LoVo (cell line): ENCODE data around the gene OTUD7B.

Experiments used
- DNase-seq: peaks from one replicate; pipeline ENCODE4 v3.0.0-alpha.2; 2016; ENCODE audit warnings: low spot score

OTUD7B gene

DNA sequence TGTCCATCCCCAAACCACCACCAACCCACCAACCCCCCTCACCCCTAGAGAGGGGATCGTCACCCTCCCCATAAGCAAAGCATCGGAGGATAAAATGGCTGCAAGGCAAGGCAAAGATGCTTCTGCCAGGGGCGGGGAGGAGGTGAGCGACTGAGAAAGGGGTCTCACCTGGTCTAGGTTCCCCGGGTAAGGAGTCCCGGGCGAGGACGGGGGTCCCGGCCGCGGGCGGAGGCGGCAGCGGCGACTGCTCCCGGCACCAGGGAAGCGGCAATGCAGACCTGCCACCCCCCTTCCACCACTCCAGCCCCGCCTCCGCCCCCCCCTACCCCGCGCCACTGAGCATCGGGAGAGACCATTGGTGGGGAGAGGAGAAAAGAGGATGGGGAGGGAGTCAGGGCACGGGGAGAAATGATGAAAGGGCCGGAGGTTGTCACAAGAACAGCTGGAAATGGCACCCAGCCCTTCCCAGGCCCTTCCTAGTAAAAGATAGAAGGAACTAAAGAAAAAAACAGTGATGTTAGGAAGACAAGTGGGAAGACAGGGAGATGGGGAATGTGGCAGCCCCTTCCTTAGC lies 92.9 kb downstream of the OTUD7B start, which contains the start of gene SV2A:
Gene SV2A (minus strand): TSS at position 274 of the 574 bp plus-strand sequence. CDS start 4,004 bp downstream, outside the sequence.
- DNase-seq = no peak

DNA sequence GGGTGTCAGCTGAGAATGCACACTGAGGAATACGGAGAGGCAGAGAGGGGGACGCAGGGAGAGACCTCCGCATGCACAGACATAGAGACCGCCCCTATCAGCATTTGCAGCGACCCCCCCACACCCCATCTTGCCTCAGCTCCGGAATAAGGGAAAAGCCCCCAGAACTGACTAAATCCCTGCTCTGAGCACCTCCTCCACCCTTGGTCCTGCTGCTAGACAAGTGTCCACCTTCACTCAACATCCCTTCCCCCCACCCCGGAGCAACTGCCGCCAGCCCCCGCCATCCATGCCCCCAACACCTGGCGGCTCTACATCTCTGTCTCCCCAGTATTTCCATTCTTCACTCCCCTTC lies 93.7 kb downstream of the OTUD7B start:
- no peak for DNase-seq

DNA sequence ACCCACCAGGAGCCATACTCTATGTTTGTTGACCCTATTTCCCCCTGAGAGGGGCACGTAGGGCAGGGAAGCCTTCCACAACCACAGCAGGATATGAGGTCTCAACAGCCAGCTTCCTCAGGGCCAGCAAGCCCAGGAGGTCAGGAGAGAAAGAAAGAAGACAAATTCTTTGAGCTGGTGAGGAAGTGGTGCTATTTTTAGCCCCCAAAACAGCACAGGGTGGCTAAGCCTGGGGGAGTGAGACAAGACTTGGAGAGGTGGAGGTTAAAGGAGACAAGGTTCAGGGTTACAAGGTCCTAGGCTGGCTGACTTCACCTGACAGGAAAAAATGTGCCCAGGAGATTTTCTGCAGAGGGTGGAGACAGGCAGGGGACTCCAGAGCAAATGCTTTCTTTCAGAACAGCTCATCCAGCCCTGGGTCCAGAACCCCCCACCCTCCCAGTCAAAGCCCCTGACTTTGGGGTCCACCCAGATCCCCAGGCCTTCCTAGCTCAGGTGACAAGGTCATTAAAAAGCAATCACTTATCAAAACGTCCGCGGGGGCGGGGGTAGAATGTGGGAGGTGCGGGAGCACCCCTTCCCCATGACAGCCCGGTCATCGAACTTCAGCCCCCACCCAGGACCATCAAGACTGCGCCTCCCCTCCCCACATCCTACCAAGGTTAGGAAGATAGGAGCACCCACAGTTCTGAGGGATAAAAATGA lies 94.2 kb downstream of the OTUD7B start:
- DNase-seq = no peak

DNA sequence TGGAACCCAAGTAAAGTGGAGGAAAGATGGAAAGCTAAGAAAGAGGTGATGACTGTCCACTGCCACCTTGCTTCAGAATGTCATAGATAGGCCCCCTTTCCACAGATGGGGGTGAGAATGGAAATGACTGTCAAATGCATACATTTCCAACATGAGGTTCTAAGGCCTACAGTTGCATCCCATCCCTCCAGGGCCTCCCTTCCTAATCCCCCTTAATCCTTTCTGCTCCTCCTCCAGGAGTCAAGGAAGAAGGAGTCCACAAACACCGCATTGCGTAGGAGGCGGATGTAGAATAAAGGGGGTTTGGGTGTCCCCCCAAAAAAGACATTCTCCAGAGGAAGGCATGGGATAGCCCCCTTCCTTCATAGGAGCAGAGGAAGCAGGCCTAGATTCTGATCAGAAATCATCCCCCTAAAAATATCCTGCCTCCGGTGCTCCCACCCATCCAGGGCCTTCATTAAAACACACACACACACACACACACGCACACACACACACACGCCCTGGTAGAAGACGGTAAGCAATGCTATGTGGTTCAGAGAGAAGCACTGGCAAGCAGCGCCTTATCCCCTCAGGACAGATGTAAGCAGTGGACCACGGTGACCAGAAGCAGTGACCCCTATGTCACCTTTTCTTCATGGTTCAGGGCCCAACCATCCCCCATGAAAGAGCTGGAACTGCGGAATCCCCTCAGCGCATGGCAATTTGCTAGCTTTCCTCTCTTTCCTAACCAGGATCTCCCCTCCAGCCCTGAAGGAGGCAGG lies 94.9 kb downstream of the OTUD7B start:
- no peak for DNase-seq

DNA sequence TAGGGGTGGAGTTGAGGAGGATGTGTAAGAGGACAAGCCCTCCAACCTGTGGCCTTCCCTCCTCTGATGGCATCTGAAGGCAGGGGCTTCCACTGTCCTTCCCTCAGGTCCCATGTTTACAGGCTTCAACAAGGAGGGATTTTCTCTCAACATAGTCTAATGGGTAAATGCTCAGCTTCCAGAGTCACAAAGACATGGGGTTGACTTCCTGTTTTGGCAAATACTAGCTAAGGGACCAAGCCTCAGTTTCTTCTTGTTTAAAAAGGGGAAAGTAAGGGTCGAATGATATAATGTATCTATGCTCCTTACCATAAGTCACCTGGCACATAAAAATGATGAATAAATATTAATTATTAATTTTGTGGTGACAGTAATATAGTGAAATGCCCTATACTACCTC lies 96.0 kb downstream of the OTUD7B start:
- DNase-seq = no peak

DNA sequence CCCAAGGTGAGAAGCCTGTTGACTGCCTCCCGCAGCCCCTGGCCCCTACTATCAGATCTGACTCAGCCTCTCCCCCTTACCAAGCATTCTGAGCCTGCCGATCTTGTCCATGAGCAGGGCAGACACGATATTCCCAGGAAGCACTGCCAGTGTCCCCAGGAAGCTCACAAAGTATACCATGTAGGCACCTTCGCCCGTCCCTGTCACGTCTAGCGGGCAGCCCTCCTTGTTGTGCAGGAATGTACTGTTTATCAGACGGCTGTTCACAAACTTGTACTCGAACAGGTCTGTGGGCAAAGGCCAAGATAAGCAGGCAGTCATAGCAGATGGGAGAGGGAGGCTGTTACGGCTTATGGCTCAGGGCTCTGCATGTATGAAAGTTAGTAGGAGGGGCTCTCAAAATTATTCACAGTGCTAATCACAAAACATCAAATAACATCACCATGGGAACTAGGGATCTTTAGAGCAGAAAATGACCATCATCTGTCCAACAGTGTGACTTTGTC lies 103.9 kb downstream of the OTUD7B start:
- DNase-seq = no peak

DNA sequence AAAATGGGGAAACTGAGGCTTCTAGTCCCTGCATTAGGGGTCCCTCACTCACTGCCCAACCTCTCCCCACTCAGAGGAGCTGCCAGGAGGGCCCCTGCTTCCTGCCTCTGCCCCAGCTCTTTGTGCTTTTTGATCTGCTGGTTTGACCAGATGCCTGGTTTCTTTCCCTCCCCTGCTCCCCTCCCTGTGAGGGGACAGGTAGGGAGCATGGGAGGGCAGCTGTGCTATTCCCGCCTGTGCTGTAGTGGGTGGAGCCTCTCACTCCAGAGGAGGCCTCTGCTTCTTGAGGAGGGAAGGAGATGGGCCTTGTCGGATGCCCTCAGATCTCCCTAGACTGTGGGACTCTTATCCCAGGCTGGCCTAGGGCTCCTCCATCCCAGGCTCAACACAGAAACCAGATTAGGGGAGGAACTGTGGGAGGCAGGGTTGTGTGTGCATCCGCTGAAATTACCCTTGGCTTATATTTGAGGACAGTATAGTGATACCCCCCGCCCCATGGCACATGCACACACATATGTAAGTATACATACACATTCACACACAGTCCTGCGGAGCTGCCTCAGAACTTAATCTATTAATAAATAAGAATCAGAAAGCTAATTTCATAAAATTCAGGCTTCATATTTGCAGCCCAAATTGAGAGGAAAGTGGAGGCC lies 106.6 kb downstream of the OTUD7B start:
- no peak for DNase-seq

DNA sequence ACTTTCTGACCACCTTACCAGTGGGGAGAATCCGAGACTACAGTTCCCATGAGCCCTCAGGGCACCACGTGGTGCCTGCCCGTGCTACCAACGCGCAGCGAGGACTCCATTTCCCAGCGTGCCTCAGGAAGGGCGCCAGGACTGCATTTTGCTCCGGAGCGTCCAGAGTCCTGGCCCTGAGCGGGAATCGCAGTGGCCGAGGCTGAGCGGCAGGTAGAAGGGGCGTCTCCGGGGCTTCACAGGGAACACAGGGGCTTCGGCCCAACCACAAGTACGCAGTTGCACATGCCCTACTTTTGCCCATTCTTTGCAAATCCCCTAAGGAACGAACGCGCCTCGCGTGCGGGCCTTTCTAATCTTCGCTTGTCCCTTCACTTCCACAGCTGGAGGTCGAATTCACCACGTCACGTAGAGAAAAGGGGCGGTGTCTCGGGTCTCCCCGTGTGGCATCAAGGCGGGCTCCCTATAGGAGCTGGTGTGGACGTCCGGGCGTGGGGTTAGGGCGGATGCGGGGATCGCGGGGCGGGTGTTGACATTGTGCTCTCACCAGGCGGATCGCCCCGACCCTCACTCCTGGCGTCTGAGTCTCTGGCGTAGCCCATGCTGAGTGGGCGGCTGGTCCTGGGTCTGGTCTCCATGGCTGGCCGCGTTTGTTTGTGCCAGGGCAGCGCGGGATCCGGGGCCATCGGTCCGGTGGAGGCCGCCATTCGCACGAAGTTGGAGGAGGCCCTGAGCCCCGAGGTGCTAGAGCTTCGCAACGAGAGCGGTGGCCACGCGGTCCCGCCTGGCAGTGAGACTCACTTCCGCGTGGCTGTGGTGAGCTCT lies 110.9 kb downstream of the OTUD7B start, which contains the start of gene BOLA1:
Gene BOLA1 (plus strand): TSS at position 109 of the 825 bp plus-strand sequence. CDS start 492 bp downstream, at position 601.
- peak; percentile 90 for DNase-seq

DNA sequence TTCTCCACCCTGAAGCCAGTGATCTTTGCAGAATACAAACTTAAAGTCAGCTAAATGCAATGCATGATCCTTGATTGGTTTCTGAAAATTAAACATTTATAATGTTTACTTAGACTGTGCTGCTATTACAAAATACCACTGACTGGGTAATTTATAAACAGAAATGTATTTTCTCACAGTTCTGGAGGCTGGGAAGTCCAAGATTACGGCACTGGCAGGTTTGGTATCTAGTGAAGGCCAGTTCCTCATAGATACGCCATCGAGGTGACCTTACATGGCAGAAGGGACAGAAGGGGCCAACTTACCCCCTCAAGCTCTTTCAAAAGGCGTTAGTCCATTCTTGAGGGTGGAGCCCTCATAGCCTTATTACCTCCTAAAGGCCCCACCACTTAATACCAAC lies 114.0 kb downstream of the OTUD7B start:
- DNase-seq = no peak

DNA sequence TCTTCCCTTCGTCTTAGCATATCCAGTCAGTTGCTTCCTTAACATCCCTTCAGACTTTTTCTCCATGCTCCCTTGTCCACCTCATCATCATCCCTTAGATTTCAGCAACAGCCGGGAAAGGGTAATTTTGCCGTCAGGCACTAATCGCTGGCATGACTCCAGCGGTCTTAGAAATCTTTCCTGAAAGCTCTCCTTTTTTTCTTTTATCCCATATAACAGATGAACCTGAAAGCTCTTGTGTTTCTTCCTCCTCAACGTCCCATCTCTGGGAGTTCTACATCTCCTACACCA lies 121.6 kb downstream of the OTUD7B start:
- peak; percentile 39 for DNase-seq

DNA sequence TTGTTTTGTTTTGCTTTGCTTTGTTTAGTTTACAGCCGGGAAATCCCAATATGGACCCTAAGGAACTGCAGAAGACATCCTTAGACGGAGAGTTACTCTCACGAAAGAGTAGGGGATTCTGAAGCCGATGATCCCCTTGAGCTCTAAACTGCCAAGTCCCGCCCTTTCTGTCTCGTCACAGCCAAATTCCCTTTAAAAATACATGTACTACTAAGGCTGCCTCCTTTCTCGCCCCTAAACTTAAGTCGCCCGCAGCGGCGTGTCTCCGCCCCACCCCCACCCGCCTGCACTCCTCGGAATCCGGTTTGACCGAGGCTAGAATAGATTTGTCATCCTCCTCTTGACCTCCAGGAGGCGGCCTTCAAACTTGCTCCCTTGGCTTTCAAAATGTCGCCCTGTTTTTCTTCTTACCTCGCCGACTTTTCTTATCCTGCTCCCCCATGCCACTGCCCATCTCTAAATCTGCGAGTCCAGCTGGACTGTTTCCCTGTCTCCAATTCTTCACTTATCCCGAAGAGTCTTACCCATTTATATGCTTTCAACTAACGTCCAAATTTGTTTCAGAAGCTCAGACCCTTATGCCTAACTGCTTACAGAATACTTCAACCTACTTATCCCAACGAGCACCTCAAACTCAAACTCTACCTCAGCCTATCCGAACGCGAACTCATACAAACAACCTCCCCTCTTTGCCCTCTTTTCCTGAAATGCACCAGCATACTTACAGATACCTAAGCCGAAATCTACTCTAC lies 122.1 kb downstream of the OTUD7B start:
- DNase-seq = peak; percentile 88
